NB4 (cell line): ENCODE data around the gene RRP1.

Source experiments
- POLR2A ChIP-seq: IDR thresholded peaks from 2 replicates; pipeline ENCODE4 v1.6.1; 2011; ENCODE audit warnings: mild to moderate bottlenecking; ENCODE audit not compliant: insufficient read length; ENCODE audit errors: extremely low read depth
- TF ChIP-seq, protein P1 (sequence below): IDR thresholded peaks from one replicate; pipeline ENCODE4 v1.5.1; 2012; ENCODE audit warnings: low read depth, low read length
- TF ChIP-seq, protein P2 (sequence below): IDR thresholded peaks from 2 replicates; pipeline ENCODE4 v1.6.1; 2011; ENCODE audit warnings: low read depth, low read length

DNA sequence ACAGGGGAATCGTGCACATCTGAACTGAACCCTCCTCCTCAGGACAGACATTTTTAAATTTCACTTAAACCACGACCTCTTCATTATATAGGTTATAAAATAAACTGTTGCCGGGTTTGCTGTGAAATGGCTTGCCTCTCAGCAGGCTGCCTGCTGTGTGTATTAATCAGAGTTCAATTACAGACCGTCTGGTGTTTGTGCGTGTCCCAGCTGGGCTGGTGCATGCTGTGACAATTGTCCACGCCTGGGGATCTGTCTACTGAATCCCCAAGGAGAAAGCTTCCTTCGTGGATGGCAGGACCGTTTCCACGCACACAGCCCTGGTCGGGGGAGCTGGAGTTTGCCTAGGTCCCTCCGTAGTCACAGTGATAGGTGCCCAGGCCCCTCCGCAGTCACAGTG lies 62.2 kb downstream of the RRP1 start:
- TF ChIP-seq, protein P1, sequence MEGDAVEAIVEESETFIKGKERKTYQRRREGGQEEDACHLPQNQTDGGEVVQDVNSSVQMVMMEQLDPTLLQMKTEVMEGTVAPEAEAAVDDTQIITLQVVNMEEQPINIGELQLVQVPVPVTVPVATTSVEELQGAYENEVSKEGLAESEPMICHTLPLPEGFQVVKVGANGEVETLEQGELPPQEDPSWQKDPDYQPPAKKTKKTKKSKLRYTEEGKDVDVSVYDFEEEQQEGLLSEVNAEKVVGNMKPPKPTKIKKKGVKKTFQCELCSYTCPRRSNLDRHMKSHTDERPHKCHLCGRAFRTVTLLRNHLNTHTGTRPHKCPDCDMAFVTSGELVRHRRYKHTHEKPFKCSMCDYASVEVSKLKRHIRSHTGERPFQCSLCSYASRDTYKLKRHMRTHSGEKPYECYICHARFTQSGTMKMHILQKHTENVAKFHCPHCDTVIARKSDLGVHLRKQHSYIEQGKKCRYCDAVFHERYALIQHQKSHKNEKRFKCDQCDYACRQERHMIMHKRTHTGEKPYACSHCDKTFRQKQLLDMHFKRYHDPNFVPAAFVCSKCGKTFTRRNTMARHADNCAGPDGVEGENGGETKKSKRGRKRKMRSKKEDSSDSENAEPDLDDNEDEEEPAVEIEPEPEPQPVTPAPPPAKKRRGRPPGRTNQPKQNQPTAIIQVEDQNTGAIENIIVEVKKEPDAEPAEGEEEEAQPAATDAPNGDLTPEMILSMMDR: no peak
- TF ChIP-seq POLR2A: no peak
- TF ChIP-seq, protein P2, sequence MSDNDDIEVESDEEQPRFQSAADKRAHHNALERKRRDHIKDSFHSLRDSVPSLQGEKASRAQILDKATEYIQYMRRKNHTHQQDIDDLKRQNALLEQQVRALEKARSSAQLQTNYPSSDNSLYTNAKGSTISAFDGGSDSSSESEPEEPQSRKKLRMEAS: no peak
